SK-N-SH (cell line): ENCODE data around the gene OSBPL10.

Experiments used
- CHD2 ChIP-seq: fragments of 150-350 bp; IDR thresholded peaks from 2 replicates; pipeline ENCODE4 v1.6.1; 2018; ENCODE audit warnings: low read length; ENCODE audit not compliant: partially characterized antibody
- CTCF ChIP-seq: fragments of 200-600 bp; sonication (generic); IDR thresholded peaks from 2 replicates; pipeline ENCODE4 v1.6.1; 2017; ENCODE audit warnings: antibody characterized with exemption, mild to moderate bottlenecking, moderate library complexity
- EP300 ChIP-seq, 2 experiments: IDR thresholded peaks; 2 replicates each; pipeline versions ENCODE4 v1.4.0 to v1.6.1; 2012; ENCODE audit warnings: borderline replicate concordance in 1 of 2, low read depth in 1 of 2, low read length in 1 of 2
- EZH2phosphoT487 ChIP-seq: fragments of 200-600 bp; sonication (generic); IDR thresholded peaks from 2 replicates; pipeline ENCODE4 v1.6.1; 2017; ENCODE audit warnings: low read depth, mixed run types, mild to moderate bottlenecking, antibody characterized with exemption, moderate library complexity, borderline replicate concordance
- FOSL2 ChIP-seq: IDR thresholded peaks from 2 replicates; pipeline ENCODE4 v1.4.0; 2012; ENCODE audit warnings: low read depth, mild to moderate bottlenecking, moderate library complexity, borderline replicate concordance
- GATA2 ChIP-seq: sonication (generic); formaldehyde crosslinking; IDR thresholded peaks from 2 replicates; pipeline ENCODE4 v1.5.0; 2020; ENCODE audit warnings: mild to moderate bottlenecking, missing genetic modification reagents
- IRF3 ChIP-seq: fragments of 150-350 bp; IDR thresholded peaks from 2 replicates; pipeline ENCODE4 v1.6.1; 2016; ENCODE audit warnings: mild to moderate bottlenecking, low read depth, low read length
- MAX ChIP-seq: IDR thresholded peaks from 2 replicates; pipeline ENCODE4 v1.4.0; 2012; ENCODE audit warnings: low read depth
- MXI1 ChIP-seq: IDR thresholded peaks from 2 replicates; pipeline ENCODE4 v1.6.1; 2012; ENCODE audit warnings: mild to moderate bottlenecking, low read depth, low read length, improper control_type of control experiment
- POLR2AphosphoS5 ChIP-seq: IDR thresholded peaks from 2 replicates; pipeline ENCODE4 v1.6.1; 2012; ENCODE audit warnings: low read depth, low read length
- TAF1 ChIP-seq: IDR thresholded peaks from 2 replicates; pipeline ENCODE4 v1.6.1; 2012; ENCODE audit warnings: low read depth, mild to moderate bottlenecking, low read length, moderate library complexity, borderline replicate concordance
- TF ChIP-seq, protein P1 (sequence below): IDR thresholded peaks from 2 replicates; pipeline ENCODE4; 2012

DNA sequence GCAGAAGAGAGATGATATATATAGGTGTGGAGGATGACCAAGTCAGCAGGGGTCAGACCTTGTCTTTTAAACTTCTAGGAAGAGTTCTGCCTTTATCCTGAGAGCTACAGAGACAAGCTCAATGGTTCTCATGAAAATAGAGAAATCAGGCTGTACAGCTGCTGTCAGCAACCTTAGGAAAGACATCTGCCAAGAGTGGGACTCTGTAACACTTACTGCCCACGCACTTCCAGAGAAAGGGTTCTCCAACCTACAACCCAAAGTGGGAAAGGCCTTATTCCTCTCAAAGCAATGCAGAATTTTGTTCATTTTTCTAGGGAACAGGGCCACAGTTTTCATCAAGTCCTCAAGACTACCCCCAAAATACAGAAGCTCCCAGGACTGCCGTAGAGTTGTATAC, 309.6 kb downstream of the OSBPL10 start:
- TF ChIP-seq MXI1 (no peak), CHD2 (no peak), IRF3 (no peak), EP300 (IDR thresholded peaks at IDR 0.05; ENCODE audit: borderline replicate concordance in 1 of 2, low read depth in 1 of 2, low read length in 1 of 2) (no peak), POLR2AphosphoS5 (no peak), MAX (no peak), GATA2 (no peak), CTCF (no peak), FOSL2 (no peak), EZH2phosphoT487 (no peak), TAF1 (no peak)
- TF ChIP-seq, protein P1, sequence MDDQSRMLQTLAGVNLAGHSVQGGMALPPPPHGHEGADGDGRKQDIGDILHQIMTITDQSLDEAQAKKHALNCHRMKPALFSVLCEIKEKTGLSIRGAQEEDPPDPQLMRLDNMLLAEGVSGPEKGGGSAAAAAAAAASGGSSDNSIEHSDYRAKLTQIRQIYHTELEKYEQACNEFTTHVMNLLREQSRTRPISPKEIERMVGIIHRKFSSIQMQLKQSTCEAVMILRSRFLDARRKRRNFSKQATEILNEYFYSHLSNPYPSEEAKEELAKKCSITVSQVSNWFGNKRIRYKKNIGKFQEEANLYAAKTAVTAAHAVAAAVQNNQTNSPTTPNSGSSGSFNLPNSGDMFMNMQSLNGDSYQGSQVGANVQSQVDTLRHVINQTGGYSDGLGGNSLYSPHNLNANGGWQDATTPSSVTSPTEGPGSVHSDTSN: no peak
